Activated T-helper 1 cell treated with anti-CD3 and anti-CD28 coated beads, Interleukin-12 subunit alpha, Interleukin-12 subunit beta, Interleukin-2, Interleukin-4 antibody, amounts not matched to agents 30 ng/mL and 10 ng/mL and 1 ng/mL, durations not matched to agents 14 hours and 24 hours and 36 hours (primary cell): ENCODE measurements around the gene TUBGCP5. TPM values are rescaled to one million over a fixed set of nuclear protein-coding genes. Genes with fewer than 3 reads are reported as not detected.

Experiments
- DNase-seq: peaks from one replicate; pipeline ENCODE4 v3.0.0; 2021; ENCODE audit warnings: low spot score
- H3K27ac Mint-ChIP-seq: one replicate; pipeline ENCODE4 v1.8.0; 2021; ENCODE audit warnings: mild to moderate bottlenecking, mixed read lengths
- H3K27me3 Mint-ChIP-seq: one replicate; pipeline ENCODE4 v1.8.0; 2022; ENCODE audit warnings: mild to moderate bottlenecking, moderate library complexity, mixed read lengths; ENCODE audit not compliant: insufficient read depth
- H3K36me3 Mint-ChIP-seq: one replicate; pipeline ENCODE4 v1.8.0; 2021; ENCODE audit warnings: low read depth, mixed read lengths
- H3K4me1 Mint-ChIP-seq: one replicate; pipeline ENCODE4 v1.8.0; 2021; ENCODE audit warnings: low read depth, mixed read lengths
- H3K4me3 Mint-ChIP-seq: one replicate; pipeline ENCODE4 v1.8.0; 2021; ENCODE audit warnings: mild to moderate bottlenecking, moderate library complexity, mixed read lengths
- H3K9me3 Mint-ChIP-seq: one replicate; pipeline ENCODE4 v1.8.0; 2021; ENCODE audit warnings: mixed read lengths
- intact Hi-C: fragments of 100-400 bp; cut with micrococcal nuclease; formaldehyde crosslinking; loops from one replicate; pipeline ENCODE4 v1.15.1; 2024
- total RNA-seq: library from RNA; stranded (reverse); gene quantifications from 2 replicates; pipeline ENCODE4 v1.2.3, GENCODE V29; 2022

TUBGCP5 gene
- total RNA-seq, 1 donor from 2014 or later: 22.3 TPM

- no peak for DNase-seq
- H3K4me3 Mint-ChIP-seq: no peak overlapping the region
- no peak overlapping the region for H3K27ac Mint-ChIP-seq
- H3K4me1 Mint-ChIP-seq: no peaks in the 10 kb centered on the region
- intact Hi-C loops: no loop called here
- H3K36me3 Mint-ChIP-seq: no peaks in the 10 kb centered on the region
- H3K27me3 Mint-ChIP-seq: no peaks in the 10 kb centered on the region
- no peaks in the 10 kb centered on the region for H3K9me3 Mint-ChIP-seq
Measured at GRCh38 chr15:22963641-22964040, 75.7 kb downstream of the TUBGCP5 start.

GRCh38 chr15:22962611-22963010, 76.8 kb downstream of the TUBGCP5 start:
- Mint-ChIP-seq H3K36me3 (no peaks in the 10 kb centered on the region), H3K27ac (no peak overlapping the region), H3K4me3 (no peak overlapping the region), H3K27me3 (no peaks in the 10 kb centered on the region), H3K9me3 (no peaks in the 10 kb centered on the region), H3K4me1 (no peaks in the 10 kb centered on the region)
- no peak for DNase-seq
- intact Hi-C loops: no loop called here

- H3K27me3 Mint-ChIP-seq: no peaks in the 10 kb centered on the region
- no peak overlapping the region for H3K4me3 Mint-ChIP-seq
- H3K4me1 Mint-ChIP-seq: no peaks in the 10 kb centered on the region
- H3K9me3 Mint-ChIP-seq: no peaks in the 10 kb centered on the region
- DNase-seq: no peak
- no peaks in the 10 kb centered on the region for H3K36me3 Mint-ChIP-seq
- intact Hi-C loops: no loop called here
- no peak overlapping the region for H3K27ac Mint-ChIP-seq
Measured at GRCh38 chr15:22961762-22962161, 77.6 kb downstream of the TUBGCP5 start.

- Mint-ChIP-seq H3K9me3 (no peaks in the 10 kb centered on the region), H3K36me3 (no peaks in the 10 kb centered on the region), H3K27ac (no peak overlapping the region), H3K4me1 (no peaks in the 10 kb centered on the region), H3K27me3 (no peaks in the 10 kb centered on the region), H3K4me3 (no peak overlapping the region)
- DNase-seq: no peak
- intact Hi-C loops: no loop called here
Measured at GRCh38 chr15:22960556-22960955, 78.8 kb downstream of the TUBGCP5 start.

GRCh38 chr15:22960126-22960525, 79.2 kb downstream of the TUBGCP5 start:
- no peak overlapping the region for H3K27ac Mint-ChIP-seq
- no peak overlapping the region for H3K4me3 Mint-ChIP-seq
- H3K9me3 Mint-ChIP-seq: no peaks in the 10 kb centered on the region
- no peaks in the 10 kb centered on the region for H3K27me3 Mint-ChIP-seq
- intact Hi-C loops: no loop called here
- H3K36me3 Mint-ChIP-seq: no peaks in the 10 kb centered on the region
- no peak for DNase-seq
- no peaks in the 10 kb centered on the region for H3K4me1 Mint-ChIP-seq

GRCh38 chr15:22959321-22960101, 79.9 kb downstream of the TUBGCP5 start:
- Mint-ChIP-seq H3K36me3 (no peaks in the 10 kb centered on the region), H3K4me1 (no peaks in the 10 kb centered on the region), H3K27me3 (no peaks in the 10 kb centered on the region), H3K4me3 (no peak overlapping the region), H3K27ac (no peak overlapping the region), H3K9me3 (no peaks in the 10 kb centered on the region)
- intact Hi-C loops: no loop called here
- no peak for DNase-seq

- no peaks in the 10 kb centered on the region for H3K9me3 Mint-ChIP-seq
- H3K4me3 Mint-ChIP-seq: no peak overlapping the region
- H3K27ac Mint-ChIP-seq: no peak overlapping the region
- DNase-seq: no peak
- intact Hi-C loops: no loop called here
- H3K4me1 Mint-ChIP-seq: no peaks in the 10 kb centered on the region
- no peaks in the 10 kb centered on the region for H3K27me3 Mint-ChIP-seq
- H3K36me3 Mint-ChIP-seq: no peaks in the 10 kb centered on the region
Measured at GRCh38 chr15:22958487-22959280, 80.7 kb downstream of the TUBGCP5 start.

- H3K27me3 Mint-ChIP-seq: no peaks in the 10 kb centered on the region
- DNase-seq: no peak
- no peaks in the 10 kb centered on the region for H3K4me1 Mint-ChIP-seq
- no peaks in the 10 kb centered on the region for H3K36me3 Mint-ChIP-seq
- intact Hi-C loops: no loop called here
- no peaks in the 10 kb centered on the region for H3K9me3 Mint-ChIP-seq
- H3K27ac Mint-ChIP-seq: no peak overlapping the region
- no peak overlapping the region for H3K4me3 Mint-ChIP-seq
Measured at GRCh38 chr15:22956978-22957260, 82.5 kb downstream of the TUBGCP5 start.

- Mint-ChIP-seq H3K4me3 (no peak overlapping the region), H3K36me3 (no peaks in the 10 kb centered on the region), H3K4me1 (no peaks in the 10 kb centered on the region), H3K27me3 (no peaks in the 10 kb centered on the region), H3K9me3 (no peaks in the 10 kb centered on the region), H3K27ac (no peak overlapping the region)
- no peak for DNase-seq
- intact Hi-C loops: no loop called here
Measured at GRCh38 chr15:22956257-22956977, 83.0 kb downstream of the TUBGCP5 start.

- H3K27ac Mint-ChIP-seq: no peak overlapping the region
- intact Hi-C loops: no loop called here
Measured at GRCh38 chr15:22955544-22956119, 83.7 kb downstream of the TUBGCP5 start.

GRCh38 chr15:22954798-22955543, 84.4 kb downstream of the TUBGCP5 start:
- Mint-ChIP-seq H3K27ac (no peak overlapping the region), H3K36me3 (no peaks in the 10 kb centered on the region), H3K9me3 (no peaks in the 10 kb centered on the region), H3K4me3 (no peak overlapping the region), H3K4me1 (no peaks in the 10 kb centered on the region), H3K27me3 (no peaks in the 10 kb centered on the region)
- intact Hi-C loops: no loop called here
- no peak for DNase-seq

More at GRCh38 chr15:22955544-22956119, 83.7 kb downstream of the TUBGCP5 start:
- H3K9me3 Mint-ChIP-seq: no peaks in the 10 kb centered on the region
- H3K4me3 Mint-ChIP-seq: no peak overlapping the region
- no peaks in the 10 kb centered on the region for H3K4me1 Mint-ChIP-seq
- DNase-seq: no peak
- no peaks in the 10 kb centered on the region for H3K36me3 Mint-ChIP-seq
- H3K27me3 Mint-ChIP-seq: no peaks in the 10 kb centered on the region

GRCh38 chr15:22954326-22954725, 85.0 kb downstream of the TUBGCP5 start:
- Mint-ChIP-seq H3K27ac (no peak overlapping the region), H3K4me1 (no peaks in the 10 kb centered on the region), H3K4me3 (no peak overlapping the region), H3K36me3 (no peaks in the 10 kb centered on the region), H3K9me3 (no peaks in the 10 kb centered on the region), H3K27me3 (no peaks in the 10 kb centered on the region)
- intact Hi-C loops: no loop called here
- DNase-seq: no peak
